ENCODE measurements around the gene TOM1L2.

TOM1L2 gene

GRCh38 chr17:17807440-17807839 lies 164.8 kb downstream of the TOM1L2 start:
- no peak for DNase-seq (ENCODE audit: low read depth in 2 of 2)

- DNase-seq (ENCODE audit: low read depth in 2 of 2): no peak
Observed at GRCh38 chr17:17806611-17807274, 165.5 kb downstream of the TOM1L2 start.

- no peak for DNase-seq (ENCODE audit: low read depth in 2 of 2)
Observed at GRCh38 chr17:17806035-17806434, 166.2 kb downstream of the TOM1L2 start.

GRCh38 chr17:17805575-17805974 lies 166.6 kb downstream of the TOM1L2 start:
- no peak for DNase-seq (ENCODE audit: low read depth in 2 of 2)

DNA sequence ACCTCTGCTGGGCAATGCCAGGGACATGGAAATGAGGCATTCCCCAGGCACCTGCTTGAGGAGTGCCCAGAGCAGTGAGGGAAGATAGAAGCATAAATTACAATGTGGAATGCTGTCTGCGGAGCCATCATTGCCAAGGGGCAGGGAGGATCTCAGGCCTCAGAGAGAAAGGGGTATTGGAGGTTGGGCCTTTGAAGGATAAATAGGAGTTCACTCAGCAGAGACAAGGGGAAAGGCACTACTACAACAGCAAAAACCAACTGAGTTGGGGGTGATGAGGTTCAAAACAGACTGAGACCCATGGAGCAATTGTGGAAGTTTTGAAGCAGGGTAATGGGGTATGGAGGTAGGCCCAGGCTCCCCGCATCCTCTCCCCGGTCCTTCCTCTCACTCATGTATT lies 168.2 kb downstream of the TOM1L2 start:
- no peak for DNase-seq (ENCODE audit: low read depth in 2 of 2)

GRCh38 chr17:17801800-17802481 lies 170.3 kb downstream of the TOM1L2 start:
- no peak for DNase-seq (ENCODE audit: low read depth in 2 of 2)

DNA sequence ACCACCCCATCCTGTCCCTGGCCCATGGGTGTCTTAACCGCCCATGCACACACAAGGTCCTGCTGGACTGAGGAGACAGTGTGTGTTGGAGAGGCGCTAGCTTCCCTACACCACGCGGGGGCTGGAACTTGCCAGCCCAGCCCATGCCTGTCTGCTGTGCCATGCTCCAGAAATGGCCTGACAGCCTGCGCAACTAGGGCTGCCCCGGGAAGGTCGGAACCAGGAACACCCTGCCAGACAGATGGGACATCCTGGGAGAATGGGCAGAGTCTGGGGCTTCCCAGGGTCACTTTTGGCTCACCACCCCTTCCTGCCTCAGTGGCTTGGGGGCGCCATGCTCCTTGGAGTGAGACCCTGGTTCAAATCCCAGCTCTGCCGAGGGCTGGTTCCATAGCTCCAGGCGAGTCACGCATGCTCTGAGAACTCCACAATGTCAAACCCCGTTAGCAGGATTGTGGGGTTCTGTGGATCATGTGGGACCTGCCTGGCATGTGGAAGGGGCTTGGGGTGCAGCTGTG lies 171.6 kb downstream of the TOM1L2 start:
- no peak for DNase-seq (ENCODE audit: low read depth in 2 of 2)

DNA sequence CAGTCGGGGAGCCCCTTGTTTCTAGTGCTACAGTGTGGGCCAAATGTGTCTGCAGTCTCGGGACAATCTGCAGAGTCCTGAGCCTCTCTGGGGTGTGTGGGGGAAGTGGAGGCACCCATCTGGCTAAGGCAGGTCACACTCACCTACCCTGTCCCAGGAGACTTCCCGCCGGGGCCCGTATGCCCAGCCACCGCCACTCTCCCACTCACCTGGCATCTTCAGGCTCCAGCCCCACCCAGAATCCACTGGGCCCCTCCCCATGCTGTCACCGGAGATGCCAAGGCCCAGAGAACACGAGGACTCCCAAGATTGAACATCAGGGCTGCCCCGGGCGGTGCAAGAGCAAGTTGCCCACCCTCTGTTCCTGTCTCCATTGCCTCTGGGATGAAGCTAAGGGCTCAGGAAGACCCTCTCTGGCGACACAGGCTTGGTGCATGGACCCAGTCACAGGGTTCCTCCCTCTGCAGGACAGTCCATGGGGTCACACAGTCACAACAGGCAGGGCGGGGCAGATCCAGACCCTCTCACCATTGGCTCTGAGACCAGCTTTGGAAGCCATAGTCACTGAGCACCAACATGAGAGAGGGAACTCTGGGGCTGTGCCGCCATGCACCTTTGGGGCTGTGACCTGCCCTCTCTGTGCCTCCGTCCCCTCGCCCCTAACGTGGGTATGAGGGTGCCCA lies 173.5 kb downstream of the TOM1L2 start:
- DNase-seq (ENCODE audit: low read depth in 2 of 2): no peak

- DNase-seq (ENCODE audit: low read depth in 2 of 2): no peak
Observed at GRCh38 chr17:17798010-17798556, 174.1 kb downstream of the TOM1L2 start.

- no peak for DNase-seq (ENCODE audit: low read depth in 2 of 2)
Observed at GRCh38 chr17:17797119-17797809, 174.9 kb downstream of the TOM1L2 start.

GRCh38 chr17:17796787-17797061 lies 175.5 kb downstream of the TOM1L2 start:
- DNase-seq (ENCODE audit: low read depth in 2 of 2): no peak

DNA sequence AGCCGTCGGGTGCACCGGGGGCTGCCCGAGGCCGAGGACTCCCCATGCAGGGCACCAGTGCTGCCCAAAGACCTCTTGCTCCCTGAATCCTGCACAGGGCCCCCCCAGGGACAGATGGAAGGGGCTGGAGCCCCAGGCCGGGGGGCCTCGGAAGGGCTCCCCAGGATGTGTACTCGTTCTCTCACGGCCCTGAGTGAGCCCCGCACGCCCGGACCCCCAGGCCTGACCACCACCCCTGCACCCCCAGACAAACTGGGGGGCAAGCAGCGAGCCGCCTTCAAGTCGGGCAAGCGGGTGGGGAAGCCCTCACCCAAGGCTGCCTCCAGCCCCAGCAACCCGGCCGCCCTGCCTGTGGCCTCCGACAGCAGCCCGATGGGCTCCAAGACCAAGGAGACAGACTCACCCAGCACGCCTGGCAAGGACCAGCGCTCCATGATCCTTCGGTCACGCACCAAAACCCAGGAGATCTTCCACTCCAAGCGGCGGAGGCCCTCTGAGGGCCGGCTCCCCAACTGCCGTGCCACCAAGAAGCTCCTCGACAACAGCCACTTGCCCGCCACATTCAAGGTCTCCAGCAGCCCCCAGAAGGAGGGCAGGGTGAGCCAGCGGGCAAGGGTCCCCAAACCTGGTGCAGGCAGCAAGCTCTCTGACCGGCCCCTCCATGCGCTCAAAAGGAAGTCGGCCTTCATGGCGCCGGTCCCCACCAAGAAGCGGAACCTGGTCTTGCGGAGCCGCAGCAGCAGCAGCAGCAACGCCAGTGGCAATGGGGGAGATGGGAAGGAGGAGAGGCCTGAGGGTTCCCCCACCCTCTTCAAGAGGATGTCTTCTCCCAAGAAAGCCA lies 176.0 kb downstream of the TOM1L2 start:
- DNase-seq (ENCODE audit: low read depth in 2 of 2): no peak

DNA sequence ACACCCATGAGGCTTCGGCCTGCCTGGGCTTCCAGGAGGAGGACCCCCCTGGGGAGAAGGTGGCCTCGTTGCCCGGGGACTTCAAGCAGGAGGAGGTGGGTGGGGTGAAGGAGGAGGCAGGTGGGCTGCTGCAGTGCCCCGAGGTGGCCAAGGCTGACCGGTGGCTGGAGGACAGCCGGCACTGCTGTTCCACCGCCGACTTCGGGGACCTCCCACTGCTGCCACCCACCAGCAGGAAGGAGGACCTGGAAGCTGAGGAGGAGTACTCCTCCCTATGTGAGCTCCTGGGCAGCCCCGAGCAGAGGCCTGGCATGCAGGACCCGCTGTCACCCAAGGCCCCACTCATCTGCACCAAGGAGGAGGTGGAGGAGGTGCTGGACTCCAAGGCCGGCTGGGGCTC lies 176.9 kb downstream of the TOM1L2 start:
- DNase-seq (ENCODE audit: low read depth in 2 of 2): no peak

DNA sequence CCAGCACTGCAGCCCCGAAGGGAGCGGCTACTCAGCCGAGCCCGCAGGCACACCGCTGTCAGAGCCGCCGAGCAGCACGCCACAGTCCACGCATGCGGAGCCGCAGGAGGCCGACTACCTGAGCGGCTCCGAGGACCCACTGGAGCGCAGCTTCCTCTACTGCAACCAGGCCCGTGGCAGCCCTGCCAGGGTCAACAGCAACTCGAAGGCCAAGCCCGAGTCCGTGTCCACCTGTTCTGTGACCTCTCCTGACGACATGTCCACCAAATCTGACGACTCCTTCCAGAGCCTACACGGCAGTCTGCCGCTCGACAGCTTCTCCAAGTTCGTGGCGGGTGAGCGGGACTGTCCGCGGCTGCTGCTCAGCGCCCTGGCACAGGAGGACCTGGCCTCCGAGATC lies 177.8 kb downstream of the TOM1L2 start:
- DNase-seq (ENCODE audit: low read depth in 2 of 2): no peak

Measured in stimulated activated CD8-positive, alpha-beta memory T cell treated with anti-CD3 and anti-CD28 coated beads, Interleukin-15, amount 100 ng/mL, for 48 hours (primary cell).